Measurements from ENCODE around the gene TMC5. TPM values are rescaled to one million over a fixed set of nuclear protein-coding genes. Genes with fewer than 3 reads are reported as not detected.

TMC5 gene
- total and polyA plus RNA-seq, 4 donors, result 0.50 to 1.2 (median 0.83) TPM

GRCh38 chr16:19443659-19444058, 26.0 kb downstream of the TMC5 start:
- 41% methylated on average over 1 of the region's 1 CpG for WGBS
- Histone ChIP-seq H3K9me3 (ENCODE audit: control insufficient read depth in 4 of 4, low read length in 3 of 4) (peaks cover 0 to 8% (median 3%) of the 10 kb centered on the region in 4 donors), H3K27ac (ENCODE audit: low read depth in 1 of 2, low read length in 2 of 2) (no peak overlapping the region), H3K4me3 (ENCODE audit: low read depth in 1 of 3, low read length in 3 of 3) (no peak overlapping the region), H3K27me3 (ENCODE audit: control insufficient read depth in 4 of 4, insufficient read depth in 4 of 4, low read length in 3 of 4) (peaks cover 0 to 4% (median 0%) of the 10 kb centered on the region in 4 donors), H3K9ac (ENCODE audit: low read depth in 1 of 2, low read length in 2 of 2) (no peak overlapping the region), H3K36me3 (ENCODE audit: control insufficient read depth in 4 of 4, insufficient read depth in 3 of 4, low read depth in 1 of 4, low read length in 3 of 4) (no peaks in the 10 kb centered on the region), H3K4me1 (ENCODE audit: control insufficient read depth in 4 of 4, insufficient read depth in 4 of 4, low read length in 3 of 4) (no peaks in the 10 kb centered on the region)
- no peak for DNase-seq (ENCODE audit: low spot score)
- TF ChIP-seq MAX (IDR thresholded peaks at IDR 0.05) (no peak), HNF4G (IDR thresholded peaks at IDR 0.05) (no peak), JUND (IDR thresholded peaks at IDR 0.05) (no peak), REST (IDR thresholded peaks at IDR 0.05) (no peak), HNF4A (conservative IDR thresholded peaks at IDR 0.05) (no peak), FOXA2 (IDR thresholded peaks at IDR 0.05) (no peak), RAD21 (IDR thresholded peaks at IDR 0.05) (no peak), FOXA1 (IDR thresholded peaks at IDR 0.05) (no peak), NR2F2 (IDR thresholded peaks at IDR 0.05) (no peak)

GRCh38 chr16:19446300-19446846, 28.7 kb downstream of the TMC5 start:
- no peak overlapping the region for H3K27ac ChIP-seq (ENCODE audit: low read depth in 1 of 2, low read length in 2 of 2)
- no peak overlapping the region for H3K4me3 ChIP-seq (ENCODE audit: low read depth in 1 of 3, low read length in 3 of 3)
- H3K36me3 ChIP-seq (ENCODE audit: control insufficient read depth in 4 of 4, insufficient read depth in 3 of 4, low read depth in 1 of 4, low read length in 3 of 4), result no peaks in the 10 kb centered on the region
- H3K4me1 ChIP-seq (ENCODE audit: control insufficient read depth in 4 of 4, insufficient read depth in 4 of 4, low read length in 3 of 4), result no peaks in the 10 kb centered on the region
- H3K9ac ChIP-seq (ENCODE audit: low read depth in 1 of 2, low read length in 2 of 2), result no peak overlapping the region
- no peak for DNase-seq (ENCODE audit: low spot score)
- H3K9me3 ChIP-seq (ENCODE audit: control insufficient read depth in 4 of 4, low read length in 3 of 4), result peaks cover 0 to 8% (median 3%) of the 10 kb centered on the region in 4 donors
- TF ChIP-seq EGR1 (IDR thresholded peaks at IDR 0.05; ENCODE audit: low read depth in 2 of 2) (no peak), ZBTB33 (IDR thresholded peaks at IDR 0.05) (no peak), CTCF (IDR thresholded peaks at IDR 0.05; ENCODE audit: low read depth, low read length, missing input control) (no peak), GABPA (IDR thresholded peaks at IDR 0.05 in 1 of 2, conservative IDR thresholded peaks at IDR 0.05 in 1 of 2) (no peak), REST (IDR thresholded peaks at IDR 0.05) (no peak), RAD21 (IDR thresholded peaks at IDR 0.05) (no peak), HNF4A (conservative IDR thresholded peaks at IDR 0.05) (no peak), MAX (IDR thresholded peaks at IDR 0.05) (no peak), RXRA (IDR thresholded peaks at IDR 0.05) (no peak), FOXA2 (IDR thresholded peaks at IDR 0.05) (no peak), YY1 (IDR thresholded peaks at IDR 0.05) (no peak), JUND (IDR thresholded peaks at IDR 0.05) (no peak), ATF3 (IDR thresholded peaks at IDR 0.05) (no peak), HNF4G (IDR thresholded peaks at IDR 0.05) (no peak), FOXA1 (IDR thresholded peaks at IDR 0.05) (no peak)
- H3K27me3 ChIP-seq (ENCODE audit: control insufficient read depth in 4 of 4, insufficient read depth in 4 of 4, low read length in 3 of 4), result no peaks in the 10 kb centered on the region
- WGBS, result 69% methylated on average over 4 of the region's 4 CpGs

All from liver (tissue), 9 donors.